Stimulated activated effector memory CD8-positive, alpha-beta T cell treated with anti-CD3 and anti-CD28 coated beads, Interleukin-12 subunit alpha, Interleukin-12 subunit beta, amount 100 ng/mL, for 72 hours (primary cell): Measurements from ENCODE around the gene PEX1.
"Not testable (repeated sequence)": the region's sequence is repeated elsewhere in the genome, so short reads cannot be mapped to it uniquely, and the experiment has no call there.

ENCODE experiments used
- ATAC-seq: fragments of 150-1000 bp; cut with Tn5 transposase; 2 replicates; pipeline ENCODE4 v1.10.0; 2021
- DNase-seq, 2 donors: peaks; one replicate each; pipeline ENCODE4 v3.0.0; 2021 to 2022; ENCODE audit warnings: low spot score in 2 of 2
- H3K27ac Mint-ChIP-seq: one replicate; pipeline ENCODE4 v1.8.0; 2022; ENCODE audit warnings: mild to moderate bottlenecking, mixed read lengths
- H3K36me3 Mint-ChIP-seq: one replicate; pipeline ENCODE4 v1.8.0; 2022; ENCODE audit warnings: mild to moderate bottlenecking, mixed read lengths
- H3K4me1 Mint-ChIP-seq: one replicate; pipeline ENCODE4 v1.8.0; 2022; ENCODE audit warnings: mixed read lengths
- H3K4me3 Mint-ChIP-seq: one replicate; pipeline ENCODE4 v1.8.0; 2022; ENCODE audit warnings: mild to moderate bottlenecking, mixed read lengths
- H3K9me3 Mint-ChIP-seq: one replicate; pipeline ENCODE4 v1.8.0; 2022; ENCODE audit warnings: mixed read lengths

Gene PEX1

DNA sequence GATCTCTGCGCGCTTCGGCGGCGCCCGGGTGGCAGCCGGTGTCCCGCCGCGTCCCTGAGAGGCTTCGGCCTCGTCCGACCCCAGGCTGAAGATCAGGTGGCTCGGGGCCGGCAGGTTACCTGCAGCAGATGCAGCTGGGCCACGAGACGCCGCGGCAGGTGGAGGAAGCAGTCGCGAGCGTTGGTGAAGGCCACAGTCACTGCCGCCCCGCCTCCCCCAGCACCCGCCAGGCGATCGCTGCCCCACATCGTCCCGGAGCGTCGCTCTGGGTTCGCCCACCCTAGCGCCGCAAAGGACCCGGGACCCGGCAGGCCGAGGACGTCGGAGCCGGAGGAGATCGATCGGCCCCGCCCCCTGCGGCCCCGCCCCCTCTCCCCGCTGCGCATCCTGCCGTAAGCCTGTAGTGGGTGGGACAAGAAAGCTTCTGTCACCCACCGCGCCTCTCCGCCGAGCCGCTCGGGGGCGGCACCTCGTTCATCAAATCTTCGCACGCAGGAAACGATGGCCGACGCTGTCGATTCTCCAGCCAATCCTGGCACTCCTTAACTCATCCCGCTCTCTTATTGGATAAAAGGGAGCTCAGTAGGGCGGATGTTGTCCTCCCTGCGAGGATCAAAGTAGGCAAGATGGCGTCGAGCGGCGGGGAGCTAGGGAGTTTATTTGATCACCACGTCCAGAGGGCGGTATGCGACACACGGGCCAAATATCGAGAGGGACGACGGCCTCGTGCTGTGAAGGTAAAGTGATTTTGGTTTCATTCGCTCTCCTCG, at the start of gene PEX1, which contains the start of gene RBM48:
PEX1 (minus strand) TSS at position 333 of the 770 bp plus-strand sequence; CDS start at position 248, 85 bp downstream.
RBM48 (plus strand) TSS at position 608 of the 770 bp plus-strand sequence; CDS start at position 627, 19 bp downstream.
- peaks cover 21% of the 10 kb centered on the region for H3K4me1 Mint-ChIP-seq

GRCh38 chr7:92576296-92576695, 48.0 kb upstream of the PEX1 start:
- no peak overlapping the region for H3K4me3 Mint-ChIP-seq
- no peaks in the 10 kb centered on the region for H3K9me3 Mint-ChIP-seq
- peaks cover 13% of the 10 kb centered on the region for H3K4me1 Mint-ChIP-seq
- ATAC-seq: no peak
- peaks cover 98% of the 10 kb centered on the region for H3K36me3 Mint-ChIP-seq
- DNase-seq: no peak
- H3K27ac Mint-ChIP-seq: no peak overlapping the region

More for the DNA sequence above, at the start of gene PEX1, which contains the start of gene RBM48:
- peaks cover 49% of the 10 kb centered on the region for H3K36me3 Mint-ChIP-seq
- H3K27ac Mint-ChIP-seq: peak within 1 kb of the TSS; percentile 96
- DNase-seq (peak; percentile 69 to 92), ATAC-seq (peak; percentile 95)
- no peaks in the 10 kb centered on the region for H3K9me3 Mint-ChIP-seq
- H3K4me3 Mint-ChIP-seq: peak within 1 kb of the TSS; percentile 82

- DNase-seq: no peak
- ATAC-seq: no peak
- Mint-ChIP-seq H3K4me1 (peaks cover 9% of the 10 kb centered on the region), H3K9me3 (no peaks in the 10 kb centered on the region), H3K36me3 (peaks cover 98% of the 10 kb centered on the region), H3K27ac (no peak overlapping the region), H3K4me3 (no peak overlapping the region)
Measured at GRCh38 chr7:92569137-92569536, 40.8 kb upstream of the PEX1 start.

DNA sequence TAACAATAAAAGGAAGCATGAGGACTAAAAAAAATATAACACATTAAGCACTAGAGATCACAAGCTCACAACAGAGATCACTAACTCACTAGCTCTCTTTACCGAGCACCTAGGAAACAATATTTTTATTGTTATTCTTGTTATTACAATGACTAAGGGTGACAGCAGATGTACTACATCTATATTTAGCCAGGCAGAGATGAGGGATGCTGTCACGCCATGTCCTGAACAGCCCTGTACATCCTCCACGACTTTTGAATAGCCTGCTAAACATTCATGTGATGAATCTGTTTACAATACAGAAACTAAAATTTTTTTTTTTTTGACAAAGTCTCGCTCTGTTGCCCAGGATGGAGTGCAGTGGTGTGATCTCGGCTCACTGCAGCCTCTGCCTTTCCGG, 39.1 kb upstream of the PEX1 start:
- Mint-ChIP-seq H3K9me3 (no peaks in the 10 kb centered on the region), H3K27ac (no peak overlapping the region), H3K4me3 (no peak overlapping the region), H3K36me3 (peaks cover 100% of the 10 kb centered on the region), H3K4me1 (peaks cover 6% of the 10 kb centered on the region)
- DNase-seq: no peak
- ATAC-seq: no peak

- no peaks in the 10 kb centered on the region for H3K9me3 Mint-ChIP-seq
- H3K27ac Mint-ChIP-seq: peak overlapping the region; percentile 79
- ATAC-seq (no peak), DNase-seq (no peak)
- H3K4me3 Mint-ChIP-seq: no peak overlapping the region
- H3K4me1 Mint-ChIP-seq: no peaks in the 10 kb centered on the region
- H3K36me3 Mint-ChIP-seq: peaks cover 93% of the 10 kb centered on the region
Measured at GRCh38 chr7:92563345-92563744, 35.0 kb upstream of the PEX1 start.

GRCh38 chr7:92560602-92561001, 32.3 kb upstream of the PEX1 start:
- H3K9me3 Mint-ChIP-seq: no peaks in the 10 kb centered on the region
- ATAC-seq: no peak
- no peak overlapping the region for H3K27ac Mint-ChIP-seq
- no peak overlapping the region for H3K4me3 Mint-ChIP-seq
- H3K36me3 Mint-ChIP-seq: peaks cover 86% of the 10 kb centered on the region
- DNase-seq: no peak
- no peaks in the 10 kb centered on the region for H3K4me1 Mint-ChIP-seq

GRCh38 chr7:92557808-92558362, 29.6 kb upstream of the PEX1 start:
- DNase-seq (no peak), ATAC-seq (no peak)
- H3K27ac Mint-ChIP-seq: peak overlapping the region; percentile 74
- H3K4me1 Mint-ChIP-seq: no peaks in the 10 kb centered on the region
- no peak overlapping the region for H3K4me3 Mint-ChIP-seq
- H3K9me3 Mint-ChIP-seq: no peaks in the 10 kb centered on the region
- H3K36me3 Mint-ChIP-seq: peaks cover 64% of the 10 kb centered on the region

DNA sequence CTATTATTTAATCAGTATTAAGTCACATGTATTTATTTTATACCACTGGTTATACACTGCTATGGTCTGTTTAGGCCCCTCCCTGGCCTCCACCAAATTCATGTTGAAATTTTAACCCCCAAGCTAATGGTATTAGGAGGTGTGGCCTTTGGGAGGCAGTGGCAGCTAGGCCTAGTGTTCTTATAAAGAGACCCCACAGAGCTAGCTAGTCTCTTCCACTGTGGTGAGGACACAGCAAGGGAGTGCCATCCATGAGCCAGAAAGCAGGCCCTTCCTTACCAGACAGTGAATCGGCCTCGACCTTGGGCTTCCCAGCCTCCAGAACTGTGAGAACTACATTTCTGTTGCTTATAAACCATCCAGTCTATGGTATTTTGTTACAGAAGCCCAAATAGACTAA, 28.9 kb upstream of the PEX1 start:
- ATAC-seq: no peak
- no peaks in the 10 kb centered on the region for H3K4me1 Mint-ChIP-seq
- H3K36me3 Mint-ChIP-seq: peaks cover 57% of the 10 kb centered on the region
- no peak overlapping the region for H3K4me3 Mint-ChIP-seq
- H3K9me3 Mint-ChIP-seq: no peaks in the 10 kb centered on the region
- no peak for DNase-seq
- H3K27ac Mint-ChIP-seq: no peak overlapping the region

GRCh38 chr7:92550194-92550593, 21.9 kb upstream of the PEX1 start:
- DNase-seq (no peak), ATAC-seq (no peak)
- Mint-ChIP-seq H3K4me1 (no peaks in the 10 kb centered on the region), H3K9me3 (no peaks in the 10 kb centered on the region), H3K4me3 (no peak overlapping the region), H3K27ac (no peak overlapping the region), H3K36me3 (peaks cover 2% of the 10 kb centered on the region)

GRCh38 chr7:92547579-92547978, 19.3 kb upstream of the PEX1 start:
- Mint-ChIP-seq H3K4me1 (no peaks in the 10 kb centered on the region), H3K4me3 (no peak overlapping the region), H3K9me3 (no peaks in the 10 kb centered on the region), H3K27ac (no peak overlapping the region), H3K36me3 (no peaks in the 10 kb centered on the region)
- ATAC-seq (no peak), DNase-seq (no peak)

DNA sequence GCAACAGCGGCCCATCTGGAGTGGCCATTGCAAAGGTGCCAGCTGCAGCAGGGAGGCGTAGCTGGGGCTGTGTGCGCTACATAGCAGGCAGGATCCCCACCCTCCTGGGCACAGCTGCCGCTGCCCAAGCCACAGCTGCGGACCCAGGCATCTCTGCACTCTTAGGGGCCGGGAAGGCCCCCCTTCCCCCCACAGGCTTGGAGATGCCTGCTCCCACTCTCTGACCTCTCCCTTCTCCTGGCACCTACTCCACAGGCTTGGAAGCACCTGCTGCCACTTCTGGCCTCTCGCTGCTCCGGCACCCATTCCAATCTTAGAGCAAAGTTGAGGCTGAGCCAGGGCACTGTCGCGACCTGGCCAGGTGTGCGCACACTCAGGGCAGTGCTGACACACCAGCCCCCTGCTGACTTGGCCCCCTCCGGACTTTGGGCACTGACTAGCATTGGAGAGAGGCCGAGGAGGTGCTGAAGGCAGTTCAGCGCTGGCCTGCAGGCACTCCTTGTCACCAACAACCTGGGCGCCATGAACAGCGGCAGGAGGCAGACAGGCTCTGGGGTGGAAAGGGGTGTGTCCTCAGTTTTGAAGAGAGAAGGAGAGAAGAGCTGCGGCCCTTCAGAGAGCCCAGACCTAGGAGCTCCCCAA, 18.7 kb upstream of the PEX1 start:
- Mint-ChIP-seq H3K36me3 (no peaks in the 10 kb centered on the region), H3K9me3 (no peaks in the 10 kb centered on the region), H3K4me3 (no peak overlapping the region), H3K4me1 (no peaks in the 10 kb centered on the region), H3K27ac (no peak overlapping the region)
- ATAC-seq (peak; percentile 16), DNase-seq (no peak)

DNA sequence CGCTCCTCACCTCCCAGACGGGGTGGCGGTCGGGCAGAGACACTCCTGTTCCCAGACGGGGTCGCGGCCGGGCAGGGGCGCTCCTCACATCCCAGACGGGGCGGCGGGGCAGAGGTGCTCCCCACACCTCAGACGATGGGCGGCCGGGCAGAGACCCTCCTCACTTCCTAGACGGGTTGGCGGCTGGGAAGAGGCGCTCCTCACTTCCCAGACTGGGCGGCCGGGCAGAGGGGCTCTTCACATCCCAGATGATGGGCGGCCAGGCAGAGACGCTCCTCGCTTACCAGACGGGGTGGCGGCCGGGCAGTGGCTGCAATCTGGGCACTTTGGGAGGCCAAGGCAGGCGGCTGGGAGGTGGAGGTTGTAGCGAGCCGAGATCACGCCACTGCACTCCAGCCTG, 16.8 kb upstream of the PEX1 start:
- H3K9me3 Mint-ChIP-seq, H3K36me3 Mint-ChIP-seq, H3K4me3 Mint-ChIP-seq, H3K27ac Mint-ChIP-seq, ATAC-seq, DNase-seq, H3K4me1 Mint-ChIP-seq: not testable (repeated sequence)

- H3K4me3 Mint-ChIP-seq, H3K9me3 Mint-ChIP-seq, H3K27ac Mint-ChIP-seq, DNase-seq, H3K4me1 Mint-ChIP-seq, ATAC-seq: not testable (repeated sequence)
- peaks cover 10% of the 10 kb centered on the region for H3K36me3 Mint-ChIP-seq
Measured at GRCh38 chr7:92543542-92543941, 15.2 kb upstream of the PEX1 start.

- Mint-ChIP-seq H3K36me3 (peaks cover 100% of the 10 kb centered on the region), H3K4me3 (no peak overlapping the region), H3K9me3 (no peaks in the 10 kb centered on the region), H3K27ac (peak overlapping the region; percentile 20), H3K4me1 (peaks cover 11% of the 10 kb centered on the region)
- ATAC-seq (no peak), DNase-seq (no peak)
Measured at GRCh38 chr7:92534572-92534971, 6.3 kb upstream of the PEX1 start.

DNA sequence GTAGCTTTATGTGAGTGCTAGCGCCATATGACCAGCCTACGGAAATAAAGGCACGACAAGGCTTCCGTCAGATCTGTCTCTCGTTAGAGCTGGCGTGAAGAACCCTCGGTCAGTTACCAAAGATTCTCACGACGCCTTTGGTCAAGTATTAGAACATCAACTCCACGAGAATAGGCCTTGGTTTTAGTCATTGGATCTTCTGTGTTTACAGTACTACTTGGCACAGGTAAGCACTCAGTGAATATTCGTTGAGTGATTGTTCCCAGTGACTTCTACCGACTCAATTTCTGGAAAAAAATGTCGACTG, 591 bp upstream of the PEX1 start:
- ATAC-seq (no peak), DNase-seq (no peak)
- Mint-ChIP-seq H3K4me1 (peaks cover 25% of the 10 kb centered on the region), H3K9me3 (no peaks in the 10 kb centered on the region), H3K27ac (peak overlapping the region; percentile 96), H3K4me3 (peak overlapping the region; percentile 82), H3K36me3 (peaks cover 54% of the 10 kb centered on the region)
